PC-9 (cell line): ENCODE measurements around the gene OR14K1.
"Not testable (repeated sequence)": the region's sequence is repeated elsewhere in the genome, so short reads cannot be mapped to it uniquely, and the experiment has no call there.

Source experiments
- CTCF ChIP-seq: fragments of 200-600 bp; sonication (generic); conservative IDR thresholded peaks from 2 replicates; pipeline ENCODE4 v1.6.1; 2017; ENCODE audit warnings: mixed run types, antibody characterized with exemption, mild to moderate bottlenecking, moderate library complexity
- EZH2 ChIP-seq: fragments of 200-600 bp; sonication (generic); IDR thresholded peaks from 2 replicates; pipeline ENCODE4 v1.8.0; 2017; ENCODE audit warnings: antibody characterized with exemption, low read depth

- not testable (repeated sequence) for TF ChIP-seq CTCF, EZH2
These were observed 15.9 kb downstream of the OR14K1 start for GRCh38 chr1:247754311-247754710.
